ENCODE measurements around the gene CCDC88C.
A peak's percentile ranks its signal among the peaks of the same experiment; 100 is the strongest.
"Not testable (repeated sequence)": the region's sequence is repeated elsewhere in the genome, so short reads cannot be mapped to it uniquely, and the experiment has no call there.

CCDC88C gene

GRCh38 chr14:91233936-91234790, 183.5 kb downstream of the CCDC88C start:
- no peak for DNase-seq (ENCODE audit: extremely low read depth in 1 of 2, low read depth in 1 of 2)

- DNase-seq (ENCODE audit: extremely low read depth in 1 of 2, low read depth in 1 of 2), result no peak
Observed at GRCh38 chr14:91232603-91233002, 185.0 kb downstream of the CCDC88C start.

- DNase-seq (ENCODE audit: extremely low read depth in 1 of 2, low read depth in 1 of 2), result no peak
Observed at GRCh38 chr14:91232052-91232451, 185.6 kb downstream of the CCDC88C start.

- no peak for DNase-seq (ENCODE audit: extremely low read depth in 1 of 2, low read depth in 1 of 2)
Observed at GRCh38 chr14:91231446-91231845, 186.2 kb downstream of the CCDC88C start.

GRCh38 chr14:91230397-91231035, 187.1 kb downstream of the CCDC88C start:
- no peak for DNase-seq (ENCODE audit: extremely low read depth in 1 of 2, low read depth in 1 of 2)

- DNase-seq (ENCODE audit: extremely low read depth in 1 of 2, low read depth in 1 of 2), result peak in 1 of 2 donors; percentile 68
Observed at GRCh38 chr14:91229743-91230200, 187.8 kb downstream of the CCDC88C start.

GRCh38 chr14:91229005-91229382, 188.6 kb downstream of the CCDC88C start:
- DNase-seq (ENCODE audit: extremely low read depth in 1 of 2, low read depth in 1 of 2), result no peak

- DNase-seq (ENCODE audit: extremely low read depth in 1 of 2, low read depth in 1 of 2), result peak; percentile 75 to 91
Observed at GRCh38 chr14:91228112-91229004, 189.3 kb downstream of the CCDC88C start.

- DNase-seq (ENCODE audit: extremely low read depth in 1 of 2, low read depth in 1 of 2), result no peak
Observed at GRCh38 chr14:91227183-91227628, 190.4 kb downstream of the CCDC88C start.

GRCh38 chr14:91226360-91226759, 191.3 kb downstream of the CCDC88C start:
- not testable (repeated sequence) for DNase-seq (ENCODE audit: extremely low read depth in 1 of 2, low read depth in 1 of 2)

- no peak for DNase-seq (ENCODE audit: extremely low read depth in 1 of 2, low read depth in 1 of 2)
Observed at GRCh38 chr14:91225025-91225424, 192.6 kb downstream of the CCDC88C start.

- DNase-seq (ENCODE audit: extremely low read depth in 1 of 2, low read depth in 1 of 2), result no peak
Observed at GRCh38 chr14:91223028-91223783, 194.4 kb downstream of the CCDC88C start.

Data from stimulated activated CD8-positive, alpha-beta memory T cell treated with anti-CD3 and anti-CD28 coated beads, Interleukin-7, amount 100 ng/mL, for 48 hours (primary cell).